Measurements from ENCODE around the gene SOX9. TPM values are rescaled to one million over a fixed set of nuclear protein-coding genes. Genes with fewer than 3 reads are reported as not detected.

Gene SOX9
- total and polyA plus RNA-seq, 2 of the 8 experiments (the other 6 are each of a cell fraction or from before 2014, with no cell fraction given): 1.9 to 4.9 TPM

DNA sequence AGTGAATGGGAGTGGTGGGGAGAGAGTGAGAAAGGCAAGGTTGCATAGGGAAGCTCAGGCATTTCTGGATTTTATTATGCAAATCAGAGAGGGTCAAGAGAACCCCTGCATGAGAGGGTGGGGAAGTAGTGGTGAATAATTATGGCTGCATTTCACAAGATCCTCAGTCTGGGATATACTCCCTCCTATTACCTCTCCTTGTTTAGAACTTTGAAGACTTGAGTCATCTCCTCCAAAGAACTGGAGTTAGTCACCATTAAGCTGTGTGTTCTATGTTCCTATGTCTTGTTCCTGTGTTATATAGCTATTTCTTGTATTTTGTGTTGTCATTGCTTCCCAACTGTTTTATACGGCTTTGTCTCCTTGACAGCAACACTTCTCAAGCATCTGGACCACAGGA is 18.4 kb downstream of the SOX9 start:
- no peaks in the 10 kb centered on the region for H3K27me3 ChIP-seq (replicated peaks in 1 of 4; ENCODE audit: control insufficient read depth in 3 of 4, extremely low read depth in 1 of 4, insufficient read depth in 3 of 4, low read length in 3 of 4)
- no peak overlapping the region for H3K23ac ChIP-seq (ENCODE audit: insufficient read length)
- H4K8ac ChIP-seq (ENCODE audit: extremely low read depth, insufficient read depth, low read length): no peak overlapping the region
- H2AFZ ChIP-seq (ENCODE audit: low read length): no peak overlapping the region
- H3K9ac ChIP-seq (replicated peaks in 1 of 4; ENCODE audit: extremely low read depth in 1 of 4, low read depth in 3 of 4, low read length in 3 of 4): no peak overlapping the region
- H4K5ac ChIP-seq (ENCODE audit: insufficient read length, low read depth, low read length): no peak overlapping the region
- no peak overlapping the region for H3K4me2 ChIP-seq (ENCODE audit: insufficient read depth in 1 of 2, low read depth in 2 of 2, low read length in 2 of 2)
- no peak overlapping the region for H3K14ac ChIP-seq (ENCODE audit: insufficient read length)
- WGBS, 2 experiments (ENCODE audit: extremely low coverage in 1 of 2, insufficient coverage in 1 of 2, insufficient read length in 1 of 2, insufficient replicate concordance in 2 of 2, low coverage in 1 of 2, low lambda C conversion rate in 2 of 2, missing lambda C conversion rate in 1 of 2): 100% methylated on average over 1 of the region's 1 CpG; no CpG with 5 or more reads in 1 of the 2 experiments
- no peaks in the 10 kb centered on the region for H3K36me3 ChIP-seq (ENCODE audit: control insufficient read depth in 2 of 4, insufficient read depth in 4 of 4, low read length in 3 of 4)
- no peak overlapping the region for H3K4me3 ChIP-seq (ENCODE audit: extremely low read depth in 1 of 4, insufficient read depth in 2 of 4, low read depth in 3 of 4, low read length in 4 of 4)
- DNase-seq (ENCODE audit: low read depth in 1 of 2, low spot score in 2 of 2): no peak
- no peak overlapping the region for H3K4ac ChIP-seq (replicated peaks; ENCODE audit: insufficient read length, low read depth, low read length)
- CTCF ChIA-PET (ENCODE audit: partially characterized antibody): interaction anchor here (0.6 to 1.7 kb wide), 4 partner anchors 10 to 308 kb away, joined by 3 to 6 read pairs (median 4); no protein-coding TSS in a partner anchor
- H4K20me1 ChIP-seq (replicated peaks in 1 of 2; ENCODE audit: control insufficient read depth in 1 of 2, insufficient read depth in 2 of 2, low read length in 2 of 2): no peaks in the 10 kb centered on the region
- no peak overlapping the region for H3K18ac ChIP-seq (ENCODE audit: extremely low read depth, low read length)
- H3K9me3 ChIP-seq (ENCODE audit: insufficient read depth in 2 of 2, low read depth in 1 of 2, low read length in 1 of 2): no peaks in the 10 kb centered on the region
- H2BK20ac ChIP-seq (ENCODE audit: low read length): no peak overlapping the region
- no peaks in the 10 kb centered on the region for H3K79me2 ChIP-seq (ENCODE audit: control insufficient read depth in 1 of 2, insufficient read depth in 2 of 2, low read length in 2 of 2)
- no peak overlapping the region for H2BK5ac ChIP-seq (ENCODE audit: low read depth, low read length)
- peaks cover 0 to 5% (median 2%) of the 10 kb centered on the region in 4 experiments; a peak in 3 of 7 replicates for H3K4me1 ChIP-seq (replicated peaks in 1 of 4; ENCODE audit: control insufficient read depth in 3 of 4, insufficient read depth in 4 of 4, low read length in 3 of 4)
- no peaks in the 10 kb centered on the region for H3K23me2 ChIP-seq (ENCODE audit: low read depth, low read length)
- no peaks in the 10 kb centered on the region for H3K79me1 ChIP-seq (ENCODE audit: low read depth, low read length)
- H4K91ac ChIP-seq (replicated peaks; ENCODE audit: insufficient read length, low read length): no peak overlapping the region
- H3K27ac ChIP-seq (ENCODE audit: low read depth, low read length): no peak overlapping the region
- no peak overlapping the region for H2BK12ac ChIP-seq (ENCODE audit: low read depth, low read length)
- H2AK5ac ChIP-seq (ENCODE audit: low read depth, low read length): no peak overlapping the region
- POLR2A ChIA-PET (ENCODE audit: partially characterized antibody): interaction anchor here (0.7 kb wide), 1 partner anchor 55 kb away, joined by 5 read pairs; no protein-coding TSS in a partner anchor
- FAIRE-seq: no peak
- no peak overlapping the region for H2BK15ac ChIP-seq (ENCODE audit: low read length)
- no peak overlapping the region for H3K56ac ChIP-seq (replicated peaks; ENCODE audit: insufficient read length, low read depth, low read length)
- no peak overlapping the region for H2BK120ac ChIP-seq (replicated peaks; ENCODE audit: low read depth, low read length)
- no peak for TF ChIP-seq CHD1 (IDR thresholded peaks at IDR 0.05; ENCODE audit: low read depth, low read length)
- TF ChIP-seq EP300 (IDR thresholded peaks at IDR 0.05; ENCODE audit: borderline replicate concordance in 1 of 2, low read depth in 2 of 2, low read length in 2 of 2): no peak
- no peak for TF ChIP-seq SIN3A (conservative IDR thresholded peaks at IDR 0.05 in 1 of 2, IDR thresholded peaks at IDR 0.05 in 1 of 2; ENCODE audit: low read depth in 1 of 2, low read length in 2 of 2)
- no peak for TF ChIP-seq RAD21 (IDR thresholded peaks at IDR 0.05 in 1 of 2, conservative IDR thresholded peaks at IDR 0.05 in 1 of 2; ENCODE audit: low read depth in 2 of 2, low read length in 2 of 2)
- TF ChIP-seq RFX5 (IDR thresholded peaks at IDR 0.05; ENCODE audit: borderline replicate concordance, low read depth, low read length): no peak
- no peak for TF ChIP-seq ZNF274 (IDR thresholded peaks at IDR 0.05; ENCODE audit: borderline replicate concordance, extremely low read depth, low read length)
- no peak for TF ChIP-seq POLR2A (IDR thresholded peaks at IDR 0.05; ENCODE audit: control extremely low read depth in 1 of 2, low read depth in 2 of 2, low read length in 2 of 2)
- no peak for TF ChIP-seq MAFK (IDR thresholded peaks at IDR 0.05; ENCODE audit: low read depth, low read length)
- no peak for TF ChIP-seq ASH2L (IDR thresholded peaks at IDR 0.05; ENCODE audit: low read length)
- TF ChIP-seq MAX (IDR thresholded peaks at IDR 0.05): no peak
- TF ChIP-seq, protein P1, sequence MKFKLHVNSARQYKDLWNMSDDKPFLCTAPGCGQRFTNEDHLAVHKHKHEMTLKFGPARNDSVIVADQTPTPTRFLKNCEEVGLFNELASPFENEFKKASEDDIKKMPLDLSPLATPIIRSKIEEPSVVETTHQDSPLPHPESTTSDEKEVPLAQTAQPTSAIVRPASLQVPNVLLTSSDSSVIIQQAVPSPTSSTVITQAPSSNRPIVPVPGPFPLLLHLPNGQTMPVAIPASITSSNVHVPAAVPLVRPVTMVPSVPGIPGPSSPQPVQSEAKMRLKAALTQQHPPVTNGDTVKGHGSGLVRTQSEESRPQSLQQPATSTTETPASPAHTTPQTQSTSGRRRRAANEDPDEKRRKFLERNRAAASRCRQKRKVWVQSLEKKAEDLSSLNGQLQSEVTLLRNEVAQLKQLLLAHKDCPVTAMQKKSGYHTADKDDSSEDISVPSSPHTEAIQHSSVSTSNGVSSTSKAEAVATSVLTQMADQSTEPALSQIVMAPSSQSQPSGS (IDR thresholded peaks at IDR 0.05; ENCODE audit: low read length): no peak
- TF ChIP-seq SUZ12 (IDR thresholded peaks at IDR 0.05; ENCODE audit: low read length): no peak
